IMR-90 (cell line): ENCODE measurements around the gene CSRNP3. TPM values are rescaled to one million over a fixed set of nuclear protein-coding genes. Genes with fewer than 3 reads are reported as not detected.

Source experiments
- ATAC-seq: fragments of 200-7000 bp; cut with Tn5 transposase; 2 replicates; pipeline ENCODE4 v1.9.1; 2020; ENCODE audit warnings: low read depth, mild to moderate bottlenecking, moderate library complexity
- BruUV-seq: library from RNA; stranded (reverse); fragments of 400-500 nt; replicated peaks from 2 replicates; lab custom pipeline; 2021; lab: Mats Ljungman, UMichigan
- CTCF ChIA-PET: fragments of 300-600 bp; formaldehyde crosslinking; extraction: SDS; loops from one replicate; lab custom pipeline; 2021; ENCODE audit warnings: antibody characterized with exemption; lab: Yijun Ruan, JAX
- POLR2A ChIA-PET: fragments of 300-600 bp; sonication (Branson Sonifier 250); formaldehyde crosslinking; loops from one replicate; lab custom pipeline; 2022; ENCODE audit warnings: antibody characterized with exemption; ENCODE audit not compliant: unreplicated experiment; lab: Charles Lee
- DNase-seq: peaks from one replicate; pipeline ENCODE4 v3.0.0; 2013
- H2AFZ ChIP-seq: replicated peaks from 2 replicates; pipeline ENCODE3; 2013; ENCODE audit warnings: low read length, mild to moderate bottlenecking; ENCODE audit not compliant: poor library complexity
- H2AK5ac ChIP-seq: 2 replicates; pipeline ENCODE4 v1.6.1; 2013; ENCODE audit warnings: low read depth, low read length, inconsistent platforms
- H2AK9ac ChIP-seq: replicated peaks from 2 replicates; pipeline ENCODE3; 2013; ENCODE audit warnings: mild to moderate bottlenecking, low read depth, low read length, moderate library complexity; ENCODE audit not compliant: poor library complexity
- H2BK120ac ChIP-seq: 2 replicates; pipeline ENCODE4 v1.6.1; 2013; ENCODE audit warnings: low read depth, low read length, inconsistent platforms
- H2BK15ac ChIP-seq: 3 replicates; pipeline ENCODE4 v1.6.1; 2013; ENCODE audit warnings: low read depth, low read length, inconsistent platforms
- H2BK20ac ChIP-seq: 2 replicates; pipeline ENCODE4 v1.6.1; 2013; ENCODE audit warnings: low read depth, mild to moderate bottlenecking, inconsistent platforms, low read length, moderate library complexity
- H2BK5ac ChIP-seq: 2 replicates; pipeline ENCODE4 v1.6.1; 2013; ENCODE audit warnings: mild to moderate bottlenecking, low read depth, low read length, inconsistent platforms; ENCODE audit not compliant: poor library complexity, severe bottlenecking
- H3K14ac ChIP-seq: replicated peaks from 2 replicates; pipeline ENCODE4 v1.6.1; 2013; ENCODE audit warnings: low read depth, low read length, inconsistent platforms
- H3K18ac ChIP-seq: 2 replicates; pipeline ENCODE4 v1.6.1; 2013; ENCODE audit warnings: low read depth, low read length, control low read depth
- H3K23ac ChIP-seq: 2 replicates; pipeline ENCODE4 v1.6.1; 2013; ENCODE audit warnings: low read depth, low read length, inconsistent platforms
- H3K27ac ChIP-seq: 2 replicates; pipeline ENCODE4 v1.5.1; 2013; ENCODE audit warnings: mild to moderate bottlenecking, control low read depth, low read length; ENCODE audit not compliant: insufficient read depth
- H3K27me3 ChIP-seq: 2 replicates; pipeline ENCODE4 v1.6.1; 2013; ENCODE audit warnings: low read length; ENCODE audit not compliant: control insufficient read depth, insufficient read depth
- H3K36me3 ChIP-seq: 2 replicates; pipeline ENCODE4 v1.6.1; 2013; ENCODE audit warnings: low read length, mixed read lengths; ENCODE audit not compliant: control insufficient read depth, insufficient read depth
- H3K4ac ChIP-seq: 2 replicates; pipeline ENCODE4 v1.6.1; 2013; ENCODE audit warnings: low read depth, low read length, inconsistent platforms
- H3K4me1 ChIP-seq: 2 replicates; pipeline ENCODE4 v1.6.1; 2013; ENCODE audit warnings: low read length, mixed read lengths; ENCODE audit not compliant: control insufficient read depth, insufficient read depth
- H3K4me2 ChIP-seq: 2 replicates; pipeline ENCODE4 v1.6.1; 2013; ENCODE audit warnings: low read depth, mild to moderate bottlenecking, control low read depth, low read length, moderate library complexity
- H3K4me3 ChIP-seq: 2 replicates; pipeline ENCODE4 v1.5.1; 2013; ENCODE audit warnings: low read depth, mild to moderate bottlenecking, control low read depth, low read length, moderate library complexity; ENCODE audit not compliant: insufficient read depth
- H3K56ac ChIP-seq: 2 replicates; pipeline ENCODE4 v1.6.1; 2013; ENCODE audit warnings: low read length, inconsistent platforms; ENCODE audit not compliant: insufficient read depth; ENCODE audit errors: extremely low read depth
- H3K79me1 ChIP-seq, 2 experiments: 2 replicates each; pipeline ENCODE4 v1.6.1; 2013; ENCODE audit warnings: low read length in 2 of 2, inconsistent platforms in 1 of 2, low read depth in 1 of 2
- H3K9ac ChIP-seq: 2 replicates; pipeline ENCODE4 v1.6.1; 2013; ENCODE audit warnings: low read depth, low read length, control low read depth
- H3K9me1 ChIP-seq: 2 replicates; pipeline ENCODE4 v1.6.1; 2013; ENCODE audit warnings: low read length, inconsistent platforms; ENCODE audit not compliant: insufficient read depth
- H3K9me3 ChIP-seq: 2 replicates; pipeline ENCODE4 v1.6.1; 2013; ENCODE audit warnings: low read length; ENCODE audit not compliant: control insufficient read depth, insufficient read depth
- H4K20me1 ChIP-seq: 2 replicates; pipeline ENCODE4 v1.6.1; 2013; ENCODE audit warnings: low read length, inconsistent platforms; ENCODE audit not compliant: insufficient read depth
- H4K5ac ChIP-seq: 2 replicates; pipeline ENCODE4 v1.6.1; 2013; ENCODE audit warnings: mild to moderate bottlenecking, low read depth, low read length, control low read depth
- H4K8ac ChIP-seq, 2 experiments: 2 replicates each; pipeline ENCODE4 v1.6.1; 2013; ENCODE audit warnings: low read depth in 2 of 2, low read length in 2 of 2, control low read depth in 1 of 2, inconsistent platforms in 1 of 2
- H4K91ac ChIP-seq: 2 replicates; pipeline ENCODE4 v1.6.1; 2013; ENCODE audit warnings: low read depth, low read length, inconsistent platforms; ENCODE audit not compliant: insufficient read depth
- NFE2L2 ChIP-seq: fragments of 150-350 bp; IDR thresholded peaks from 2 replicates; pipeline ENCODE4 v1.6.1; 2016; ENCODE audit warnings: low read depth, mild to moderate bottlenecking, low read length
- RFX5 ChIP-seq: IDR thresholded peaks from 2 replicates; pipeline ENCODE4 v1.8.0; 2012; ENCODE audit warnings: low read depth, mild to moderate bottlenecking, low read length, moderate library complexity
- SMC3 ChIP-seq: fragments of 150-350 bp; IDR thresholded peaks from 2 replicates; pipeline ENCODE4 v1.6.1; 2016; ENCODE audit warnings: low read depth, mild to moderate bottlenecking, antibody characterized with exemption, low read length, moderate library complexity
- WGBS, 2 experiments: methylation state at CpG; one replicate each; pipeline versions ENCODE4 v1.1.5 to v1.1.7; 2013; ENCODE audit warnings: missing lambda C conversion rate in 2 of 2; ENCODE audit not compliant: insufficient read length in 1 of 2; ENCODE audit errors: extremely low coverage in 2 of 2; 5-methylcytosine and 5-hydroxymethylcytosine counted together
- dilution Hi-C: fragments of 300-500 bp; cut with HindIII; formaldehyde crosslinking; loops from one replicate; pipeline ENCODE4 v1.14.3; 2018; ENCODE audit warnings: low sequenced_read_pairs; ENCODE audit not compliant: unreplicated experiment
- in situ Hi-C: fragments of 300-500 bp; cut with MboI; formaldehyde crosslinking; loops from 3 replicates; pipeline ENCODE4 v1.14.3; 2019; ENCODE audit warnings: low sequenced_read_pairs, inconsistent platforms, mixed read lengths
- intact Hi-C: fragments of 100-400 bp; cut with micrococcal nuclease; formaldehyde crosslinking; loops from 2 replicates; pipeline ENCODE4 v1.10.0; 2022
- polyA plus RNA-seq, 3 experiments: library from polyadenylated mRNA; depleted of rRNA; stranded (reverse); fragments of >200 nt; gene quantifications; 2 replicates each; pipeline ENCODE4 v1.2.3, GENCODE V29; 2012; ENCODE audit warnings: low replicate concordance in 1 of 3
- total RNA-seq: library from RNA; depleted of rRNA; stranded (reverse); fragments of >200 nt; gene quantifications from 2 replicates; pipeline ENCODE4 v1.2.3, GENCODE V29; 2012

Gene CSRNP3
- total and polyA plus RNA-seq, 2 of the 4 experiments (the other 2 are of a cell fraction) = 0.21 to 0.72 TPM

DNA sequence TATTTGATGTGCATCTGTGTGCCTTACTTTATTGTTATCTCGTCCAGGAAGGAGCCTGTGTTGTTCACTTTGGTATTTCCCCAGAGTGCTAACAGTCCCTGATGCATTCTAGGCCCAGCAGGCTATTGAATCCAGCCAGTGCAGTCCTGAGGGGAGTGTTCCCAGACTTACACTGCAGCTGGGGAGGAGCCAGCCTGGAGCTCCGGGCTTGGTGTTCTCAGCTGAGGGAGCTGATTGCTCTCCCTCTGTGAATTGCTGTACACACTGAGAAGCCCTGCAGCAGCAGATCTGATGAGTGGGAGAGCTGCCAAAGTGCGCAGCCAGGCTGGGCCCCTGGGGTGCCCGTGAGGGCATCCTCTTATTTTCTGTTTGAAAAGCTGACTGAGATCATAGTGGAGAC, 165.4 kb downstream of the CSRNP3 start:
- H2AFZ ChIP-seq = peak overlapping the region; percentile 58
- H4K8ac ChIP-seq = no peak overlapping the region
- WGBS, 2 experiments = no CpG with 5 or more reads among the region's 4 CpGs
- no peak overlapping the region for H4K5ac ChIP-seq
- ChIA-PET CTCF (no interaction called here), POLR2A (no interaction called here)
- H3K4me1 ChIP-seq = no peaks in the 10 kb centered on the region
- peak; percentile 72 for ATAC-seq
- H2AK9ac ChIP-seq = no peak overlapping the region
- H3K4ac ChIP-seq = no peak overlapping the region
- no peak overlapping the region for H4K91ac ChIP-seq
- no peak overlapping the region for H3K18ac ChIP-seq
- no peaks in the 10 kb centered on the region for H4K20me1 ChIP-seq
- no peak overlapping the region for H2BK20ac ChIP-seq
- H2BK15ac ChIP-seq = no peak overlapping the region
- dilution Hi-C loops (no loop called here), in situ Hi-C loops (no loop called here), intact Hi-C loops (no loop called here)
- H3K27ac ChIP-seq = no peak overlapping the region
- H3K9me1 ChIP-seq = no peaks in the 10 kb centered on the region
- no peaks in the 10 kb centered on the region for H3K36me3 ChIP-seq
- no peak overlapping the region for H3K4me3 ChIP-seq
- peak; percentile 5 for DNase-seq
- H3K23ac ChIP-seq = no peak overlapping the region
- H3K9ac ChIP-seq = no peak overlapping the region
- H3K4me2 ChIP-seq = no peak overlapping the region
- TF ChIP-seq RFX5 (no peak), NFE2L2 (no peak), SMC3 (no peak)
- H2AK5ac ChIP-seq = no peak overlapping the region
- no peak overlapping the region for H2BK5ac ChIP-seq
- no peaks in the 10 kb centered on the region for H3K9me3 ChIP-seq
- H3K79me1 ChIP-seq = no peaks in the 10 kb centered on the region
- H2BK120ac ChIP-seq = no peak overlapping the region
- H3K56ac ChIP-seq = no peak overlapping the region
- H3K14ac ChIP-seq = no peak overlapping the region
- BruUV-seq = no TSS peak
- no peaks in the 10 kb centered on the region; the same call in 1 of the 2 replicates for H3K27me3 ChIP-seq
